Mononuclear cell (primary cell): ENCODE measurements around the gene FBXO41. TPM values are rescaled to one million over a fixed set of nuclear protein-coding genes. Genes with fewer than 3 reads are reported as not detected.

Experiments
- H3K27me3 ChIP-seq: 2 replicates; pipeline ENCODE4 v1.6.0; 2011; ENCODE audit warnings: low read length, control low read depth; ENCODE audit not compliant: insufficient read depth
- H3K4me1 ChIP-seq: 2 replicates; pipeline ENCODE4 v1.5.1; 2011; ENCODE audit warnings: mild to moderate bottlenecking, low read length, control low read depth; ENCODE audit not compliant: insufficient read depth
- H3K4me3 ChIP-seq: 2 replicates; pipeline ENCODE4 v1.5.1; 2011; ENCODE audit warnings: mild to moderate bottlenecking, low read length, moderate library complexity
- H3K9me3 ChIP-seq: 2 replicates; pipeline ENCODE4 v1.5.1; 2011; ENCODE audit warnings: low read depth, mild to moderate bottlenecking, control low read depth, low read length
- total RNA-seq: library from RNA; depleted of rRNA; stranded (reverse); fragments of >200 nt; gene quantifications from one replicate; pipeline ENCODE4 v1.2.3, GENCODE V29; 2012

The FBXO41 gene
- total RNA-seq, 1 donor, result 4.2 TPM

DNA sequence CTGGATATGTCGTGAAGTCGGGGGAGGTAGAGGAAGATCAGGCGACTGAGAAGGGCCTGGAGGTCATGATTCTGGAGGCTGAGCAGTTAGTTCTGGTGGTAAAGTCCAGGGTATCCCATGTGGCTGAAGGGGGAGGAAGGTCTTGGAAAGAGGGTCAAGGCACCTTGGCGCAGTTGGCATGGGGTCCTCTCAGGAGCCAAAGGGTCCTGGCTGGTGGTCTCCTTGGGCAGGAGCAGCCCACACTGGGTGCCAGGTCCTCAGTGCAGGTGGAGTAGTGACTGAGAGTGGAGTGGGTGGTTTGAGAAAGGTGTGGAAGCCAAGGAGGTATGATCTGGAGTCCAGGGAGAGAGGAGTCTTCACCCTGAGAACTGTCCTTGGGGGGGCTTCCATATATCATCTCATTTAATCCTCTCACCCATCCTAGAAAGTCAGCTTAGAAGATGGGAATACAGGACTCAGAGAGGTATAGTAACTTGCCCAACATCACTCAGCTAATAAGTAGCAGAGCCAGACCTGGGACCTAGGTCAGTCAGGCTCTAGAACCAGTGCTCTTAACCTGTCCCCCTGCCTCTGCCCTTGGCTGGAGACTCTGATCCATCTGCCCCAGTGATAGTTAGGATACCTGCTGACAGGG is 24.5 kb downstream of the FBXO41 start:
- Histone ChIP-seq H3K4me1 (no peaks in the 10 kb centered on the region), H3K27me3 (no peaks in the 10 kb centered on the region), H3K9me3 (no peaks in the 10 kb centered on the region), H3K4me3 (no peak overlapping the region)

DNA sequence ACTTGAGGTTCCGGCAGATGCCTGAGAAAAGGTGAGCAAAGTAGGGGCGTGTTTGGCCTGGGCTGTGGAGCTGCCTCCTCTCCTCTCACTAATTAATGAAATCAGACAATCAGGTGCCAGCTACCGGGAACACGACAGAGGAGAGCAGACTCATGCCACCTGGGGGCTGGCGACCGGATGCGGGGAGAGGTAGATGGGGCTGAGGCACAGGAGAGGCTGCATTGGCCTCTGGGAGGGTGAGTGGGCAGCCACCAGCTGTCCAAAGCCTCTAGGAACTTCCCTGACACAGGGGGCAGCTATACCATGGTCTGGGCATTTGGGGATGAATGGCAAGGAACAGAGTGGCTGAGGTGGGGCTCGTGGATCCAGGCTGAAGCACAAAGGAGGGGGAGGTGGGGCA is 25.0 kb downstream of the FBXO41 start:
- Histone ChIP-seq H3K4me3 (no peak overlapping the region), H3K4me1 (no peaks in the 10 kb centered on the region), H3K9me3 (no peaks in the 10 kb centered on the region), H3K27me3 (no peaks in the 10 kb centered on the region)

DNA sequence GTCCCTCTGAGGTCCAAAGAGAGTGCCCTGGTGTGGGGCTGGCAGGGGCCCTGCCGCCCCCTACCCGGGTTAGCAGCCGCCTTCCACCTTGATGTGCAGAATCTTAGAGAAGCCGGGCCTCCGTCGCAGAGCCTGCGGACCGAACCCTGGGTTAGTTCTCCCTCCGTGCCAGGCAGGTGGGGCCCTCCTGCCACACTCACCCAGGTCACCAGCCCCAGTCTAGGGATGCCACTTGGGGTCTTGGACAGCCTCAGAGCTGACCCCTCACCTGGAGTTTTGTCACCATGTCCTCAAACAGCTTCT is 25.4 kb downstream of the FBXO41 start:
- H3K27me3 ChIP-seq, result no peaks in the 10 kb centered on the region

DNA sequence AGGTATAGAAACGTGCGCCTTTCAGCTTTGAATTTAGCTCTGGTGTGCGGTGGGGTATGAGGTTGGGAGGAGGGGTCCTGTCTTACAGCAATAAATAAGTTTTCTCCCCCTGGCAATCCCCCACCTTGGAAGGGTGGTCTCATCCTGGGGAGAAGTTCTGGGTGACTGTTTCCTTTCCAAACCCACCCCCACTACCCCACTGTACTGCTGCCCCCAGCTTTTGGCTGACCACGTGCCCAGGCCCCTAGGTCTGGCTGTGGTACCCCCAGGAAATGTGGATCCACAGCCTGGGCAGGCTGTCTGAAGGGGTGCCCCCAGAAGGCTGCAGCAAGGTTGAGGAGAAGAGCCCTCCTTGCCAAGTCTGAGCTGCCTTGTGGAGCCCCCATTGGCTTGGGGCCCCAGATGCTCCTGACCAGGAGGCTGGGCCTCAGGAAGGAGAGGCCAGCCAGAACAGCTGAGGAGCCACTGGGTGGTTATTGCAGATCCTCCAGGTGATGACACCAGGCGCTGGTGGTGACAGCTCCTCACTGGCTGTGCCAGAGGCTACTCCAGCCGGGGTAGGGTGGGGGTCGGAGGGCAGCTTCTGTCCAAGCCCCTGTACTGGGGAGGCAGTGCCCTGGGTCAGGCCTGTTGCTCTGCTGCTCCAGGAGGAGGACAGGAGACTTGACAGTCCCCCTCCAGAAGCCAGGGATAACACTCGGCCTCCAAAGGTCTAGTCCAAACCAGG is 25.9 kb downstream of the FBXO41 start:
- Histone ChIP-seq H3K4me3 (no peak overlapping the region), H3K9me3 (no peaks in the 10 kb centered on the region), H3K27me3 (no peaks in the 10 kb centered on the region), H3K4me1 (no peaks in the 10 kb centered on the region)

More for the DNA sequence above, 25.4 kb downstream of the FBXO41 start:
- Histone ChIP-seq H3K9me3 (no peaks in the 10 kb centered on the region), H3K4me1 (no peaks in the 10 kb centered on the region), H3K4me3 (no peak overlapping the region)

DNA sequence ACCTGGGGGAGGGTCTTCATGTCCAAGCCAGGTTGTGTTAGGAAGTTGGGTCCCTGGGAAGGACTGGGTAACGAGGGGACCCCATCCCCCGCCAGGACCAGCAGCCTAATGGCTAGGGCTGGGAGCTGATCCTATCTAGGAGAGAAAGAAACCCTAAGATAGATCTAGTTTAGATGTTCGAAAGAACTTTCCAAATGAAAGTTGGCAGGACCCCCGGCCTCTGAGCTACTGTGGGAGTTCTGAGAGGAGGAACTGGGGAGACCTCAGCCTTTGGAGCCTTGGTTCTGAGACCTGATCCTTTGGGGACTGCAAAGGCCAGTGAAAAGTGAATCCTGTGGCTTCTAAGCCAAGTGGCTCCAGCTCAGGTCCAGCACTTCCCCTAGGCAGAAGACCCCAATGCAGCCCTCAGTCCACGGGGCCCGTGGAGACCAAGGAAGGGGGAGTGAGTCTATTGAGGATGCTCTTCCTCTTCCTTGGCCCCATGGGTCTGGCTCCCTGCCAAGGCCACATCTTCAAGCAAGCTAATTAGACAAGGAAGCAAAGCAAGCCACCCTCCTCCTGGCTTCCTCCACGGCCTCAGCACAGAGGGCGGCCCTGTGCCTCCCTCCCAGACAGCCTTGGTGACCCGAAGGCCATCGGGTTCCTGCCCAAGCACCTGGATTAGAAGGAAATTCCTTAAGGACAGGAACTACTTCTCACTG is 26.7 kb downstream of the FBXO41 start:
- Histone ChIP-seq H3K4me1 (no peaks in the 10 kb centered on the region), H3K4me3 (no peak overlapping the region), H3K27me3 (no peaks in the 10 kb centered on the region), H3K9me3 (no peaks in the 10 kb centered on the region)

DNA sequence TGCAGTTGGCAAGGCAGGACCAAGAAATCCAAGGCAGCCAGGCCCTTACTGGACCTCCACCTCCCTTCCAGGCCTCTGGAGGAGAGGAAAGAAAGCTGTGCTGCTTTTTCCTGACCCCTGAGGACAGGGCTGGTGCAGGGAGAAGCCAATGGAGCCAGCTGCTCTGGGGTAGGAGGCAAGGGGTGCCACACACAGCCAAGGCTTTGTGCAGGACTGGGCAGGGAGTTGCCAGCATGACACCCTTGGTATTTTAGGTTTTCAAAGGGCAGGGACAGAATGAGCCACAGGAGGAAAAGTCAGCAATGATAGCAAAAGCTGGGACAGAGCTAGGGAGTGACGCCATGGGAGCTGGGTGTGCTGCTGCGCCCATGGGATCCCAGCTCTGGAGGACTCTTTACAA is 27.3 kb downstream of the FBXO41 start:
- Histone ChIP-seq H3K9me3 (no peaks in the 10 kb centered on the region), H3K27me3 (no peaks in the 10 kb centered on the region), H3K4me1 (no peaks in the 10 kb centered on the region), H3K4me3 (no peak overlapping the region)

DNA sequence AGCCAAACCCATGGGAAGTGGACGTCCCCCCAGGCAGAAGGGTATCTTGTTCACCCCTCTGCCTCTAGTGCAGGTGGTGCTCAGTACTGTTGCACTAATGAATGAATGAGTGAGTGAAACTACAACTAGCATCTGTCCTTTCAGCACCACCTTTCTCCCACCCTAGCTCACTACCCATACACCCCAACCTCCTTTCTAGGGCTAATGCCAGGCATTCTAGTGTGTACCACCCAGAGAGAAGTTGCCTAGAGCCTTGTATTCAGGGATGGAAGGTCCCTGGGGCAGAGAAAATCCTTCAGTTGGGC is 27.7 kb downstream of the FBXO41 start:
- Histone ChIP-seq H3K4me1 (no peaks in the 10 kb centered on the region), H3K9me3 (no peaks in the 10 kb centered on the region), H3K4me3 (no peak overlapping the region), H3K27me3 (no peaks in the 10 kb centered on the region)

DNA sequence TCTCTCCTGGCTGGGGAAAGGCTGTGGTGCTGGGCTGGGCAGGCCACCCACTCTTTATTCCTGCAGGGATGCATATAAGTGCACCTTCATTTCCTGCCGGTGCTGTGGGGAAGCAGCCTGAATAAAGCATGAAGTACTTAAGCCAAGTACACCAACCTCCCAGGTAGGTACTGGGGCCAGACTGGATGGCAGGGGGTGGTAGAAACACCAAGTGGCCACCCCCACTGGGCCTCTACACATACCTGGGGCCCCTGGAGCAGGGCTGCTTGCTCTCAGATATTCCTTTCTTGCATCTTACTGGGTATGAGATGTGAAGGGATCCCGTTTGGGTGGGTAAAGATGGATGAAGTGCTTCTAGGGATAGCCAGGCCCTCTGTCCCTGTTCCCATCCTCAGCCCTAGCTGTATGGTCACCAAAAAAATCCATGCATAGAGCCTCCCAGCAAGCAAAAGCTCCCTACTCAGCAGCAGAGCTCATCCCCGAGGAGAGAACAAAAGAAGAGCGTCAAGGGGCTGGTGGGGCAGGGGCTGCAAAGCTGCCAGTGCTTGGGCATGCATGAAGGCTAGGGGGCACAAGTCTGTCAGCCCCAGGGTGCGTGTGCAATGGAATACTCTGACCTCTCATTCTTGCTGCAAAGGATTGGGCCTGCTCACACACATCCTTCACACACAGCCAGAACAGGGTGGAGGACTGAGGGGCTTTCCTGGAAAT is 28.2 kb downstream of the FBXO41 start:
- no peaks in the 10 kb centered on the region for H3K4me1 ChIP-seq
- no peaks in the 10 kb centered on the region for H3K9me3 ChIP-seq
- H3K4me3 ChIP-seq, result no peak overlapping the region
- no peaks in the 10 kb centered on the region for H3K27me3 ChIP-seq

DNA sequence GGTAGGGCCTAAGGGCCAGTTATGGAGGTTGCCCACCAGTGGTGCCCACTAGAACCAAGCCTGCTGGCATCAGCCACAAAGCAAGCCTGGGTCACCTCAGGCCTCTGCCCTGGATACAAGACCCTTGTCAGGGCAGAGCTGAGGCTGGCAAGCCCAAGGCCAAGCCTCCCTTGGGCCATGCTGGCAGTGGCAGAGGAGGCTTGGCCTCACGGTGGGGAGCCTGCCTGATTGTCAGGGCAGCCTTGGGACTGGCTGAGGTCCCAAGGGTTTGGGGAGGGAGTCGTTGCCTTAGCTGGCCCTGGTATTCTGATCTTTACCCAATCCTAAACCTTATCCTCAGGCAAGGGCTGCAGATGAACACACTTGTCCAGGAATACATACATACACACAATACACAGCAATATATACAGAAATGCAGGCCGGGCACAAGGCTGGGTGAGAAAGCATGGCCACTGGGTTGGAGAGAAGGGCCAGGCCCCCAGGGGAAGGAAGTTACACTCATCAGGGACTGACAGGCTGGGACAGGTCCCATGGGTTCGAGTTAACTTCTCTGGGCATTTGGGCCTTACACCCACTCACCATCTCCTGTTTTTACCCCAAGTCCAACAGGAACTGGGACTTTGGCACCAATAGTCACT is 29.2 kb downstream of the FBXO41 start:
- Histone ChIP-seq H3K9me3 (no peaks in the 10 kb centered on the region), H3K4me3 (no peak overlapping the region), H3K4me1 (no peaks in the 10 kb centered on the region), H3K27me3 (no peaks in the 10 kb centered on the region)

DNA sequence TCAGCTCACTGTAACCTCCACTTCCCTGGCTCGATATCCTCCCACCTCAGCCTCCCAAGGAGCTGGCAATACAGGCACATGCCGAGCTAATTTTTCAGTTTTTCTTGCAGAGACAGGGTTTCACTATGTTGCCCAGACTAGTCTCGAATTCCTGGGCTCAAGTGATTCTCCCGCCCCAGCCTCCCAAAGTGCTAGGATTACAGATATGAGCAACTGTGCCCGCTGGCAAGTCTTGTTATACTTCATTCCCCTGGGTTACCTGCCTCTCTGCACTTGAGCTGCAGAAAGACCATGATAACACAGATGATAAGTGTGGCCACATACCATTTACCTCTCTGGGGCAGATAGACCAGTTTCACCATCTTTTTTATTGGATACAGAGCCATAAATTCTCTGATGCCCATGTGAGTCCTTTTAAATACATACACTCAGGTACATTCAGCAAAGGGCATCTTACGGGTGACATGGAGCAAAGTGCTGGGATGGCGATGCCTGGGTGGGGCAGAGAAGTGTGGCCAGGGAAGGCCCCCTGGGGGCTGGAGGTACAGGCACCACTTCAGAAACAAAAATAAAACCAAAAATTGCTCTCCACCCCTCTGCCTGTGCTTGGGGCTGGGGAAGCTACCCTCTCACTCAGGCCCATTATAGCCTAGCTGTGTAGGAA is 29.8 kb downstream of the FBXO41 start:
- no peaks in the 10 kb centered on the region for H3K9me3 ChIP-seq

DNA sequence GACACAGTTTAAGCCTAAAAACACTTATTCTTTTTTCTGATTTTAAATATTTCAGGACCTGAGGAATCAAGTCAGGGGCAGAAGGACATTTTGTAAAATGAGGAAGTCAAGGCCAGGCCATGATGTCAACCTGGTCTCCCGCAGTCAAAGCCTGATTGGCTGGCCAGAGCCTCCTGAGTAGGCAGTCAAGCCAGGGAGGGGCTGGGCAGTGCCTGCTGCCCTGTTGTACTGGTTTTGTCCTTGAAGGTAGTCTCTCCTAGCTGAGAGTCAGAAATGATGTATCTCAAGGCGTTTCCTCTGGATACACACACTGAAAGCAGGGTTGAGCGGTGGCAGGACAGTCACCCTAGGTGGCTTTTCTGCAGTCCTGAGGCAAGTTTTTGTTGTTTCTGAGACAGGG is 30.4 kb downstream of the FBXO41 start:
- Histone ChIP-seq H3K27me3 (no peaks in the 10 kb centered on the region), H3K4me1 (no peaks in the 10 kb centered on the region), H3K4me3 (no peak overlapping the region), H3K9me3 (no peaks in the 10 kb centered on the region)

More for the DNA sequence above, 29.8 kb downstream of the FBXO41 start:
- H3K27me3 ChIP-seq, result no peaks in the 10 kb centered on the region
- H3K4me1 ChIP-seq, result no peaks in the 10 kb centered on the region
- no peak overlapping the region for H3K4me3 ChIP-seq

DNA sequence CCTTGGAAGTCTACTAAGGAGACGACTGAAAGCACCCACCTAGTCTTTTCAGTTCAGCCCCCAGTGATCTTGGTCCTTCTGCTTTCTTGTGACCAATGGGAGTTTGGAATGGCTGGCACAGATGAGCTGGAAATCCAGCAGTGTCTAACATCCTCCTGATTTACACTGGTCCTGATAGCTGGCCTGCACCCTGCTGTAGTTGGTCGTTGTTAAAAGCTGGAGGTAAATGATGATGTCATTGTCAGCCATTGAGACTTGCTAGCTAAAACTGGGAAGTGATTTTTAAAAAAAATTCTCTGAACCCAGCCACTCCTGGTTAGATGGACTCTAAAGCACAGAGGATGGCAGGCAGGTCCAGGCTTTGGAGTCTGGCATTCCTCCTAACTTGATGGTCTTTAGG is 30.9 kb downstream of the FBXO41 start:
- no peaks in the 10 kb centered on the region for H3K9me3 ChIP-seq
- no peaks in the 10 kb centered on the region for H3K4me1 ChIP-seq
- no peaks in the 10 kb centered on the region for H3K27me3 ChIP-seq
- H3K4me3 ChIP-seq, result no peak overlapping the region

DNA sequence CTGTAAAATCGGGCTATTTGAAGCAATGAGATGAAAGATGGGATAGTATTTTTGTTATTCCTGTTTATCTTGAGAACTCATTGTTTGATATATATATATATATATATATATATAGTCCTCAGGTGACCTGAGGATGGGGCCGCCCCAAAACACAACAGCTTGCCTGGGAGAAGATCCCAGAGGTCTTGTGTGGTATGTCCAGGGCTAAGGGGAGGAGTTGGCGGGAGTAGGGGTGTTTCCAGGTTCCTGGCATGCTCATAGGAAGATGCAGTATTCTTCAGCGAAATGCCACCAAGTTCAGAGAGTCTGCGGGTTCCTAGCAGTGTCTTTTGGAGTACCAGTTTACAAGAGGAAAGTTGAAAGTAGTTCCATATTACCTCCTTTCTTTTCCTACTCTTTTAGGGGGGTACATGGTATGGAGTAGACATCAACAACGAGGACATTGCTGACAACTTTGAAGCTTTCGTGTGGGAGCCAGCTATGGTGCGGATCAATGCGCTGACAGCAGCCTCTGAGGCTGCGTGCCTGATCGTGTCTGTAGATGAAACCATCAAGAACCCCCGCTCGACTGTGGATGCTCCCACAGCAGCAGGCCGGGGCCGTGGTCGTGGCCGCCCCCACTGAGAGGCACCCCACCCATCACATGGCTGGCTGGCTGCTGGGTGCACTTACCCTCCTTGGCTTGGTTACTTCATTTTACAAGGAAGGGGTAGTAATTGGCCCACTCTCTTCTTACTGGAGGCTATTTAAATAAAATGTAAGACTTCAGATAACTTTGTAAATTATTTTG is 31.8 kb downstream of the FBXO41 start:
- no peak overlapping the region for H3K4me3 ChIP-seq
- no peaks in the 10 kb centered on the region for H3K27me3 ChIP-seq
- no peaks in the 10 kb centered on the region for H3K4me1 ChIP-seq
- H3K9me3 ChIP-seq, result no peaks in the 10 kb centered on the region
